ENCODE measurements around the gene ZNF490.
"Not testable (repeated sequence)": the region's sequence is repeated elsewhere in the genome, so short reads cannot be mapped to it uniquely, and the experiment has no call there.

Gene ZNF490

DNA sequence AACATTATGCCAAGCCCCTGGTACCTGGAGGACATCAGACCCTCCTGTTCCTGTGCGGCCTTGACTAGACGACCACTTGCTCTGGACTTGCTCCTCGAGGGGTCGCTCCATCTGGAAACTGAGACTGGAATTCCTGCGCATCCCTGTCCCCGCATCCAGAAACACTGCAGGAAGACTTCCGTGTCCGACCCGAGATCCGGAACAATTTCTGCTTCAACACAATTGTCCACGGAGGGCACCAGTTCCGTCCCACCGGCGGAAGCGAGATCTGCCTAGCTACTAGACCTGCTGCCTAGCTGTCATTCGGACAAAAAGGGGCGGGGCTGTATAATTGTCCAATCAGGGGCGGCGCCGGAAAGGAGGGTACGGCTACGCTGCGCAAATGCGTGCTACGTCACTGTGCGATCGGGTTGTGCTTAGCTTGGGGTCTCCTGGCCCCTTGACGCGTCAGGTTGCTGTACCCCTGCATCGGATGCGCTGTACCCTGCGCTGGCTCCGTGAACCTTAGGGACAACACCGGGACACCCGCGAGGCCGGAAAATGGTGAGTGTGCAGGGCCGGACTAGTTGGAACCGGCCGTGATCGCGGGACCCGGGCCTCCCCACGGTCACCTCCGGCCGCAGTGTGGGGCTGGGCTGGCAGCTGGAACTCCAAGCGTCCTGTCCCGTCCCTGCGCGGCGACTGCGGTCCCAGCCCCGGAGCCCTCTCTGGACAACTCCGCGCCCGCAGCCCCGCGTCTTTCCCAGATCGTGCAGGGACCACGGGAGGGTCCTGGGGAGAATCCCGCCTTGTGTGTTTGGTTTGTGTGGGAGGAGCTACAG lies at the start of gene ZNF490, which contains the start of gene ZNF791:
TSS of gene ZNF490 (minus strand) at position 274 of the 821 bp plus-strand sequence. CDS start at position 141, 133 bp downstream.
TSS of gene ZNF791 (plus strand) at position 381 of the 821 bp plus-strand sequence. CDS start at position 541, 160 bp downstream.
- DNase-seq, result peak; percentile 99

DNA sequence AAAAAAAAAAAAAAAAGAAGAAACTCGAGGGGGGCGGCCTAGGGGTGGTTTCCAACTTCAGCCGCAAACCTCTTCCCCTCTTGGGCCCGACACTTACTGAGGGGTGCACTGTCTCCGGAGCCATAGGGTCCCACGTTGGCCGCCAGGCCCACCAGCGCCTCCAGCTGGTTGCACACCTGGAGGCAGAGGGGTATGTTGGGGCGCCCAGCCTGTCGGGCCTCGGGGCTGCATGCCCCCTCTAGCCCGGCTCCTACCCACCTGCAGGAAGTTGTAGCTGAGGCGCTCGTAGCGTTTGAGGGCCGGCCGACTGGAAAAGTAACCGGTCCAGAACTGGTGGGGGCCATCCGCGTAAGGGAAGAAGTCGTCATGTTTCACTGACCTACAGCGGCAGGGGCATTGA lies 47.4 kb upstream of the ZNF490 start:
- DNase-seq, result no peak

DNA sequence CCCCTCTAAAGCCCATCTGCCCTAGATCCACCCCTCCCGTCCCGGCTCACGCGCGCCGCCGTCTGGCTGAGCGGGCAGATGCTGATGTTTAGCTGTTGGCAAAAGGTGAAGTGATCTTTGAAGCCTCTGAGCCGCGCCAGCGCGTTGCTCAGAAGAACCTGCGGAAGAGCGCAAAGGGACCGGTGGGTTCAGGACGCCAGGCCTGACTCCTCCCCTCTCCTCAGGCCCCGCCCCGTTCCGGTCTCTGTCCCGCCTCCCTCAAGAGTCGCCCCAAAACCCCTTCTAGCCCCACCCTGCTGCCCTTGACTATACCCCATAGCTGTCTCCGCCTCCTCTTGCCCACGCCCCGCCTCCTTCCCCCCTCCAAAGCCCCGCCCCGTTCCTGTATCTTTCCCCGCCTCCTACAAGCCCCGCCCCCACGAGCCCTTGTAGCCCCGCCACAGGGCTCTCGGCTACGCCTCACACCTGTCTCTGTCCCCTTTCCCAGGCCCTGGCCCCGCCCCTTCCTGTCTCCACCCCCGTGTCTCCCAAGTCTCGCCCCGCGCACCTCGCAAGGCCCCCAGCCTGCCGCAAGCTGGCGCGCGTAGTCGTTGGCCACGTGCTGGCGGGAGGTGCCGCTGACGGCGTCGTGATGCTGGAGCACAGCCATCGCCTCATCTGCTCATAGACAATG lies 46.4 kb upstream of the ZNF490 start:
- DNase-seq, result no peak

DNA sequence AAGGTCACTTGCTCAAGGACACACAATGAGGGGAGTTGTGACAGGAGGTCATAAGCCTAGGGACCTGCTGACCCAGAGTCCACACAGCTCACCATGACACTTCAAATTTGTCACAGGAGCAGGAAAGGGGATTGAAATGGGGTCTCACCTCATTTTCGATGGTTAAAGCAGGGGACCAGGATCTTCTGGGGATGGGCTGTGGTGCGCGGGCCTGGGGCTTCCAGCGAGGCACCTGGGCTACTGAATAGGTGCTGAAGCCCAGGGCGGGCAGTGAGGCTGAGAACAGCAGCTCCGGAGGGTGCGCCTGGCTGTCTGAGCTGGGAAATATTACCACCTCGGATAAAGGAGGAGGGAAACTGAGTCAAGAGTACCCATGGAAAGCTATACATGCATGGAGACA lies 44.9 kb upstream of the ZNF490 start:
- DNase-seq, result no peak

DNA sequence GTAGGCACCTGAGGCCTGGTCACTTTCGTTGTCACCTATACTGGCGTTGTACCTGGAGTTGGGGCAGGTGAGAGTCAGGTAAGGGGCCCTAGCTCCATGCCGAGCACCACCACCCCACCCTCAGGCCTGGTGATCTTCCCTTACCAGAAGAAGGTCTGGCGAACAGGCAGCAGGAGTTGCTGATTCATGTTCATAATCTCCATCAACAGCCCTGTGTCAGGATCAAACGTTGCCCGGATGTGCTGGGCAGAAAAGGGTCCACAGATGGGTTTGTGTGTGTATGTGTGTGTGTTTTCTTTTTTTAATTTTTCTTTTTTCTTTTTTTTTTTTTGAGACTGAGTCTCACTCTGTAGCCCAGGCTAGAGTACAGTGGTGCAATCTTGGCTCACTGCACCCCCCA lies 41.6 kb upstream of the ZNF490 start:
- no peak for DNase-seq

DNA sequence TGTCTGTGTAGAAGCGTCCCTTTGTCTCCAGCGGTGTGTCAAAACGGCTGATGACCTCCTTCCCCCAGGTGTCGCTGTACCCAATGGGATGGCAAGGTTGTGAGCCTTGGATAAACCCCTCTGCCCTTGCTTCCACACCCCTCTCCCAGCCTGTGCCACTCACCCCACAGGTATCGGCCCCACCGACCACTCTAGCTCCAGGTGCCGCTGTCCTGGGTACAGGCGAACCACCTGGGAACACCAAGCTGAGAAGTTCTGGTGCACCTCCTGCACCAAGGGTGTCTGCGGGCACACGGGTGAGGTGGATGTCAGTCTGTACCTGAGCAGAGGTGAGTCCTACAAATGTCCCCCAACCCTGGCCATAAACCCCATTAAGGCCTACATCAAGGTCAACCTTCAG lies 39.3 kb upstream of the ZNF490 start:
- no peak for DNase-seq

DNA sequence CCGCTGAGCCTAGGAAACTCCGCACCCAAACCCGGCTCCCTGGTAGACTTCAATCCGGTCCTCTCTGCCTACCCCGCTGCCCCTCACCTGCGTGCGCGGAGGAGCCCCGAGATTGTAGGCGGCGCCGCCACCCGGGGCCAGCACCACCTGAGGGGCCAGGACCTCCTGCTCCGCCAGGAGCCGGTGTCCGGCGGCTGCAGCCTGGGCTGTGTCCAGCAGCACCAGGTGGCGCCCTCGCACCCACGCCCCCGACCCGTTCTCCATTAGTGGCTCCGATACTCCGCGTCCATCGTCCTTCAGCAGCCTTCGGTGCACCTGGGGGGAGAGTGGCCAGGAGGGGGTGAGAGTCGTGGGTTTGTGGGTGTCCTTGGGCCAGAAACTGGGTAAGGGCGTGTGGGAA lies 37.5 kb upstream of the ZNF490 start:
- peak; percentile 93 for DNase-seq

DNA sequence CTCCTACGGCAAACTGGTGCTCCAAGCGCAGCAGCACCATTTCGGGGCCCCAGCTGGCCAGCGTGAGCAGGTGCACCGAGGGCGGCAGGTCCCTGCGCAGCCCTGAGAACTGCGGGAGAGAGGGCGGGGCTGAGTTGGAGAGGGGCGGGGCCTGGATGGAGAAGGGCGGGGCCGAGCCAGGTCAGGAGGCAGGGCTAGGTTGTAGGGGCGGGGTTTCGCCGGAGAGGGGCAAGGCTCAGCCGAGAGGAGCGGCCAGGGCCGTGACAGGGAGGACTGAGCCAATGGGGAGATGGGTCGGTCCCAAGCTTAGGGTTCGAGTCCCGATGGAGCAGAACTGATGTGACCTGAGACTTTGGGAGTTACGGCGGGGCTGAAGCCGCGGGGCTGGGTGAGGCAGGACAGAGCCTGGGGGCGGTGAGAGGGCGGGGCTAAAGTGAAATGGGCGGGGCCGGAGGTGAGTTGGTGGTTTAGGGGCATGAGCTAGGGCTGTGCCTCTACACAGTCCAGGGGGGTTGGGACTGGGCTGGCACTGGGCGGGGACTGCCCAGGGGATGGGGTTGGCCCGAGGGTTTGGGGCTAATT lies 37.0 kb upstream of the ZNF490 start:
- peak; percentile 97 for DNase-seq

DNA sequence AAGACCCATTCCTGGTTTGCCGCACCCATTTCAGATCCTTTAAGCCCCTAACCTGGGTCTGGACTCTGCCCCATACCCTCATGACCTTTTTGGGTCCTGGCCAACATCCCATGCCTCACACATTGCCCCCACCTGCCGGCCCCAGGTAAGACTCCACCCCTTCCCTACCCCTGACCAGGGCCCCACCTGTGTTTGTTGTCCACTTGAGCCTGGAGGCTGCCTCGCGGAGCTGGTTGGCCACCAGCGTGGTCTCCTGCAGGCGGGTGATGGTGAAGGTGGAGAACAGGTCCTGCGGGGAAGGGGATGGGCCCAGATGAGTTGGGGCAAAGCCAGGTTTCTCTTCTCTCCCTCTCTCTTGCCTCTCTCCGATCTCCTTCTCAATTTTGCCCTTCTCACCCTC lies 36.4 kb upstream of the ZNF490 start:
- peak; percentile 87 for DNase-seq

DNA sequence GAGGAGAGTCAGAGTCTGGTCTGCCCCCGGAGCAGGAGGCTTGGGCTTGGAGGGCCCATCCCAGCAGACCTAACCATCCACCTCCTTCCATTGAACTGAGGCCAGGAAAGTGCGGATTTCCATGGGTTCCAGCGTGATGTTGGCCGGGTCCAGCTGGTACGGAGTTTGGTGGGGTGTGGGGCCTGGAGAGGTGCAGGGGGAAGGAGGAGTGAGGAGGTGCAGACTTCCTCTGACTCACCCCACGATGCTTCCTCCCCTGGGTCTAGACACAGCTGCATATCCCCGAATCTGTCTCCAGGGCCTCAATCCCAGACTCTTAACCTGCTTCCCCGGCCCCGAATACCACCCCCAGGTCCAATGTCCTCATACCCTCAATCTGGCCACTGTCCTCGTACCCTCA lies 35.9 kb upstream of the ZNF490 start:
- no peak for DNase-seq

DNA sequence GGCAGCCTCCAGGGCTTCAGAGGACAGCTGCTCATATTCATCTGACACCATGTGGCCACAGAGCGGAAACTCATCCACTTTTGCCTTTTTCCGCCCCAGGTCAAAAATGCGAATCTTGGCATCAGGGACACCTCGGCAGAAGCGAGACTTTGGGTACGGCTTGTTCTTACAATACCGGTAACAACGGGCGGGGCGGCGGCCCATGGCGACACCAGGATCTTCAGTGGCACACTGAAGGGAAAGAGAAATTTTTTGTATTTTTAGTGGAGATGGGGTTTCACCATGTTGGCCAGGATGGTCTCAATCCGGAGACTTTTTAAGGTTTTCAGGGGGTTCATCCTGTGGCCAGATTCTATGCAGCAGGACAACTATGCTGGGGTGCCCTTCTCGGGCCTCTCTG lies 33.1 kb upstream of the ZNF490 start:
- DNase-seq, result not testable (repeated sequence)

DNA sequence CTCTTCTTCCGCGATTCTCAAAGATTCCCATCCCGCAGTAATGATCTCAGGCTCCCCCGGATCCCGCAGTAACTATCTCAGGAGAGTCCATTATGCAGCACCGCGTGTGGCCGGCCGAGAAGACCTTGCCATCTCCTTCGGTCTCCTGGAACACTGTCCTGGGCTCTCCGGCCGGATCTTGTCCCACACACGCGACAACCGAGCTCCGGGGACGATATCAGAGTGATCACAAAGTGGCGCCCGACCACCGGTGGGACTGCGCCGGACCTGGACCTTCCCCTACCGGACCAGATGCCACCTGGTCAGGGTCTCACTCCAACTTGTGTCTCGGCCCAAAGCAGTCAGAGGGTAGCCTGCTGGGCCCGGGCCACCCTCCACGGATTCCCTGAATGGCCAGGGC lies 31.9 kb upstream of the ZNF490 start:
- no peak for DNase-seq

DNA sequence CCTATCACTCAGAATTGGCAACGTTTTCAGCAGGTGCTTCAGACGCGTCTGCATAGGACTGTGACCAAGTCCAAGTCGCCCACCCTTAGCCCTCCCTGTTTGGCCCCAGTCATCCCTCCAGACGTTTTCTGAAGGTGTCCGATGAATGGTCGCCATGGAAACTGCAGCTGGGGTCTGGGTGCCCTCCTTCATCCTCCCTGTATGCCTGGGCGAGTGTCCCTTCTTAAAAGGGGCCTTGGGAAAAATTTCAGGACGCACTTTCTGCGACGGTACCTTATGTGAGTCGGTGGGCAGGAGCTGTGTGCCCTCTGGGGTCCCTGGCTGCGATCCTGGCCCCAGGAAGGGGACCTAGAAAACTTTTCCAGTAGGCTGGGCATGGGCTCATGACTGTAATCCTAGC lies 30.8 kb upstream of the ZNF490 start:
- no peak for DNase-seq

DNA sequence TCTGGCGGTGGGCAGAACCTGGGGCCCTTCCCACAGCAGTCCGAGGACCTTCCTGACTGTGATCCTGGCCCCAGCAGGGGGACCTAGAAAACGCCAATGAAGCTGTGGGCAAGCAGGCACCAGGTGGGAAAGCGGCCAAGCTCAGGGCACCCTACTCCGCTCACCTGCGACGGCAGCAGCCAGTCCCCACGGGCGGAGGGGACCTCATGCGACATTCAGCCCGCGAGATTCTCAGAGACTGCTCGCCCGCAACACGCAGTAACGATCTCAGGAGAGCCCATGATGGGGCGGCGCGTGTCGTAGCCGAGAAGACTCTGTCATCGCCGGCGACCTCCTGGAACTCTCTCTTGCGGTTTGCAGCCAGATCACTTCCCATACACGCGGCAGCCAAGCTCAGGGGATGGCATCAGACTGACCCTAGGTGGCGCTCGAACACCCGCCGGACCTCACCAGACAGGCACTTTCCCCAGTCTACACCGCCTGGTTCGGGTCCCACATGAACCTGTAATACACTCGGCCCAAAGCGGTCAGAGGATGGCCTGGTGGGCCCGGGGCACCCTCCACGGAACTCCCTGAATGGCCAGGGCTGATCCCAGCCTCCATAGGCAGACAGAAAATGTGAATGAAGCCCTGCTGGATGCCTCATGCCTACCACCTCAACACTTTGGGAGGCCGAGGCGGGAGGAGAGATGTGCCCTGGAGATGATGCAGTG lies 29.4 kb upstream of the ZNF490 start:
- DNase-seq, result peak; percentile 89

DNA sequence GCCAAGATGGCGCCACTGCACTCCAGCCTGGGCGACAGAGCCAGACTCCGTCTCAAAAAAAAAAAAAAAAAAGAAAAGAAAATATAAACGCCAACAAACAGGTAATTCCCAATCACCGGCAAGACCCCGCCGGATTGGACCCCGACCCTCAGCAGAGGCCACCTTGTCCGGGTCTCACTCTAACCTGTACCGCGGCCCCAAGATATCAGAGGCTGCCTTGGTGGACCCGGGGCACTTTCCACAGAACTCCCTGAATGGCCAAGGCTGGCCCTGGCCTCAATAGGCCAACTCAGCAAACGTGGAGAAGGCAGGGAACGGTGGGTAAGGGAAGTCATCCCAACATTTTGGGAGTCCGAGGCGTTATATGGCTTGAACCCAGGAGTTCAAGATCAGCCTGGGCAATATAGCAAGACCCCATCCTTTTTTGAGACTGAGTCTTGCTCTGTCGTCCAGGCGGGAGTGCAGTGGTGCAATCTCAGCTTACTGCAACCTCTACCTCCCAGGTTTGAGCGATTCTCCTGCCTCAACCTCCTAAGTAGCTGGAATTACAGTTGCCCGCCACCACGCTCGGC lies 28.1 kb upstream of the ZNF490 start:
- DNase-seq, result no peak

DNA sequence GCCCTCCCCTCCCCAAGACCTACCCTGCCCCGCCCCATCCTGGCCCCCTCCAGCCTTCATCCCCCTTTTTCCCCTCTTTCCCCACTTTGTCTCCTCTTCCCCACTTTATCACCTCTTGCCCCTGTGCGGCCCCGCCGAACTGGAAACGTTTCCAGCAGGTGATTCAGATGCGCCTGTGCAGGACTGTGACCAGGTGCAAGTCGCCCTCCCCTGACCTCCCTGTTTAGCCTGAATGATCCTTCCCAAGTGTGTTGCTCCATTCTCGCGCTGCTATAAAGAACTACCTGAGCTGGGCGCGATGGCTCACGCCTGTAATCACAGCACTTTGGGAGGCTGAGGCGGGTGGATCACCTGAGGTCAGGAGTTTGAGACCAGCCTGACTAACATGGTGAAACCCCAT lies 26.0 kb upstream of the ZNF490 start:
- peak; percentile 28 for DNase-seq

DNA sequence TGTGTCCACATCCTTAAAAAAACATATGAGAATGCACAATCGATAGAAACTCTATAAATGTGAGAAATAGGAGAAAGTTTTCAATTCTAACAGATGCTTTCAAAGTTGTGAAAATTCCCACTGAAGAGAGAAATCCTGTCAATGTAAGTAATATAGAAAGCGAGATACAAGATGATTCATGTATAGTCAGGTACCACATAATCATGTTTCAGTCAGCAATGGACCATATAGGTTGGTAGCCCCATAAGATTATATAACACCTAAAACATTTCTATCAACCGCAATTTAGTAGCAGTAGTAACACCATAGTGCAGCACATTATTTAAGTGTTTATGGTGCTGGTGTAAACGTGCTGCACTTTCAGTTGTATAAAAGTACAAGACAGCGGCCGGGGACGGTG lies 18.6 kb upstream of the ZNF490 start:
- no peak for DNase-seq

DNA sequence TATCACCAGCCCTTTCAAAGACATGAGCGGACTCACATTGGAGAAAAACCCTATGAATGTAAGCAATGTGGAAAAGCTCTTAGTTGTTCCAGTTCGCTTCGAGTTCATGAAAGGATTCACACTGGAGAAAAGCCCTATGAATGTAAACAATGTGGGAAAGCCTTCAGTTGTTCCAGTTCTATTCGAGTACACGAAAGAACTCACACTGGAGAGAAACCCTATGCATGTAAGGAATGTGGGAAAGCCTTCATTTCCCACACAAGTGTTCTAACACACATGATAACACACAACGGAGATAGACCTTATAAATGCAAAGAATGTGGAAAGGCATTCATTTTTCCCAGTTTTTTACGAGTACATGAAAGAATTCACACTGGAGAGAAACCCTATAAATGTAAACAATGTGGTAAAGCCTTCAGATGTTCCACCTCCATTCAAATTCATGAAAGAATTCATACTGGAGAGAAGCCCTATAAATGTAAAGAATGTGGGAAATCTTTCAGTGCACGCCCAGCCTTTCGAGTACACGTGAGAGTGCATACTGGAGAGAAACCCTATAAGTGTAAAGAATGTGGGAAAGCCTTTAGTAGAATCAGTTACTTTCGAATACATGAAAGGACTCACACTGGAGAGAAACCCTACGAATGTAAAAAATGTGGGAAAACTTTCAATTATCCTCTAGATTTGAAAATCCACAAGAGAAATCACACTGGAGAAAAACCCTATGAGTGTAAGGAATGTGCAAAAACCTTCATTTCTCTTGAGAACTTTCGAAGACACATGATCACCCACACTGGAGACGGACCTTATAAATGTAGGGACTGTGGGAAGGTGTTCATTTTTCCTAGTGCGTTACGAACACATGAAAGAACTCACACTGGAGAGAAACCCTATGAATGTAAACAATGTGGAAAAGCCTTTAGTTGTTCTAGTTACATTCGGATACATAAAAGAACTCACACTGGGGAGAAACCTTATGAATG lies 17.7 kb upstream of the ZNF490 start:
- no peak for DNase-seq

DNA sequence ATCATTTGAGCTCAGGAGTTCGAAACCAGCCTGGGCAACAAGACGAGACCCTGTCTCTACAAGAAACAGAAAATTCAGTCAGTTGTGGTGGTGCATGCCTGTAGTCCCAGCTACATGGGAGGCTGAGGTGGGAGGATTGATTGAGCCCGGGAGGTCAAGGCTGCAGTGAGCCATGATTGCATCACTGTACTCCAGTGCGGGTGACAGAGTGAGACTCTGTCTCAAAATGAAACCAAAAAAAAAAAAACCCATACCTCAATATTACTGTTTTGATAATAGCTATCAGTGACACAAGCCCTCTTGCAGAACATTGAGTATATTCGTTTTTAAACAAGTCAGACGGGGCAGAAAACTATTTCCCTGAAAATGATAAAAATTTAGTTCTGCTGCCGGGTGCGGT lies 16.3 kb upstream of the ZNF490 start:
- no peak for DNase-seq

DNA sequence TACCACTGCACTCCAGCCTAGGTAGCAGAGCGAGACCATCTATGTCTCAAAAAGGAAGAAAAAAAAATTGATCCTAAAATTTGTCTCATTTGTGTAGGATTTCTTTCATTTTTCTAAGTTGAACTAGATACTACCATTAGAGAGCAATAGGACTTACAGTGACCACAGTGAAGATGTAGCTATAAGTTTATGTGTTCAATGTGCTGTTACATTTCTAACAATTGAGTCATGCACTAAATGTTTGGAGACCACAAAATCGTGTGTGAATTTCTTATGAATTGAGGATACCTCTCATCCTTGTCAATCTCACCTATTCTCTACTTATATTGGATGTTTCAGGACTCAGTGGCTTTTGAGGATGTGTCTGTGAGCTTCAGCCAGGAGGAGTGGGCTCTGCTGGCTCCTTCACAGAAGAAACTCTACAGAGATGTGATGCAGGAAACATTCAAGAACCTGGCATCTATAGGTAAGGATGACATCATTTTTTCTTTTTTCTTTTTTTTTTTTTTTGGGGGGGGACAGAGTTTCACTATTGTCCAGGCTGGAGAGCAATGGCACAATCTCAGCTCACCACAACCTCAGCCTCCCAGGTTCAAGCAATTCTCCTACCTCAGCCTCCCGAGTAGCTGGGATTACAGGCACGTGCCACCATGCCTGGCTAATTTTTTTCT lies 12.9 kb upstream of the ZNF490 start:
- DNase-seq, result no peak

All from NCI-H146 (cell line).